Measurements from ENCODE around the gene SPATA6L. TPM values are rescaled to one million over a fixed set of nuclear protein-coding genes. Genes with fewer than 3 reads are reported as not detected.
A peak's percentile ranks its signal among the peaks of the same experiment; 100 is the strongest.

The SPATA6L gene
- total RNA-seq, 1 donor from 2014 or later = 0.35 TPM

- H3K36me3 Mint-ChIP-seq (ENCODE audit: low read depth) = peaks cover 5% of the 10 kb centered on the region
- no peaks in the 10 kb centered on the region for H3K9me3 Mint-ChIP-seq (ENCODE audit: low read depth)
- DNase-seq (ENCODE audit: low spot score) = no peak
- peaks cover 41% of the 10 kb centered on the region for H3K4me1 Mint-ChIP-seq (ENCODE audit: low read depth)
- TF ChIP-seq, protein P1, sequence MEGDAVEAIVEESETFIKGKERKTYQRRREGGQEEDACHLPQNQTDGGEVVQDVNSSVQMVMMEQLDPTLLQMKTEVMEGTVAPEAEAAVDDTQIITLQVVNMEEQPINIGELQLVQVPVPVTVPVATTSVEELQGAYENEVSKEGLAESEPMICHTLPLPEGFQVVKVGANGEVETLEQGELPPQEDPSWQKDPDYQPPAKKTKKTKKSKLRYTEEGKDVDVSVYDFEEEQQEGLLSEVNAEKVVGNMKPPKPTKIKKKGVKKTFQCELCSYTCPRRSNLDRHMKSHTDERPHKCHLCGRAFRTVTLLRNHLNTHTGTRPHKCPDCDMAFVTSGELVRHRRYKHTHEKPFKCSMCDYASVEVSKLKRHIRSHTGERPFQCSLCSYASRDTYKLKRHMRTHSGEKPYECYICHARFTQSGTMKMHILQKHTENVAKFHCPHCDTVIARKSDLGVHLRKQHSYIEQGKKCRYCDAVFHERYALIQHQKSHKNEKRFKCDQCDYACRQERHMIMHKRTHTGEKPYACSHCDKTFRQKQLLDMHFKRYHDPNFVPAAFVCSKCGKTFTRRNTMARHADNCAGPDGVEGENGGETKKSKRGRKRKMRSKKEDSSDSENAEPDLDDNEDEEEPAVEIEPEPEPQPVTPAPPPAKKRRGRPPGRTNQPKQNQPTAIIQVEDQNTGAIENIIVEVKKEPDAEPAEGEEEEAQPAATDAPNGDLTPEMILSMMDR (IDR thresholded peaks at IDR 0.05) = peak; percentile 39
- no peak overlapping the region for H3K4me3 Mint-ChIP-seq (ENCODE audit: unreplicated experiment)
- H3K27me3 Mint-ChIP-seq (ENCODE audit: low read depth) = no peaks in the 10 kb centered on the region
- H3K27ac Mint-ChIP-seq (ENCODE audit: unreplicated experiment) = no peak overlapping the region
These were observed 117.2 kb downstream of the SPATA6L start for GRCh38 chr9:4548811-4549725.

Other genes with a start within 250 kb of the SPATA6L start
- gene SLC1A1, start 176.0 kb downstream of the SPATA6L start, total RNA-seq = 7.1 to 11.0 TPM (median 10.2 TPM) in 3 replicates
- 4.3 to 5.9 TPM (median 5.0 TPM) in 3 replicates for gene PLPP6, start 4.2 kb downstream of the SPATA6L start, total RNA-seq
- gene CDC37L1, start 13.1 kb upstream of the SPATA6L start, total RNA-seq = 15.9 to 19.4 TPM (median 17.0 TPM) in 3 replicates
- 33.8 to 39.7 TPM (median 34.1 TPM) in 3 replicates for gene AK3, start 74.7 kb upstream of the SPATA6L start, total RNA-seq
- gene RCL1, start 126.5 kb upstream of the SPATA6L start, total RNA-seq = 8.4 to 10.0 TPM (median 8.6 TPM) in 3 replicates